Activated CD4-positive, alpha-beta memory T cell treated with anti-CD3 and anti-CD28 coated beads, Interleukin-2, amount 10 ng/mL, durations not matched to agents 7 days and 5 days (primary cell): ENCODE results near the gene ATG10. TPM values are rescaled to one million over a fixed set of nuclear protein-coding genes. Genes with fewer than 3 reads are reported as not detected.

Experiments used
- CTCF ChIA-PET: fragments of 350-600 bp; sonication (Branson Sonifier 250); formaldehyde crosslinking; loops from one replicate; lab custom pipeline; 2021; ENCODE audit warnings: antibody characterized with exemption, inconsistent platforms; lab: Charles Lee
- POLR2A ChIA-PET: fragments of 350-600 bp; sonication (Branson Sonifier 250); formaldehyde crosslinking; loops from one replicate; lab custom pipeline; 2021; ENCODE audit warnings: antibody characterized with exemption; lab: Charles Lee
- DNase-seq: peaks from one replicate; pipeline ENCODE4 v3.0.0-alpha.2; 2020
- H3K27ac Mint-ChIP-seq: one replicate; pipeline ENCODE4 v1.8.0; 2021; ENCODE audit warnings: mild to moderate bottlenecking, mixed read lengths
- H3K27me3 Mint-ChIP-seq: one replicate; pipeline ENCODE4 v1.8.0; 2021; ENCODE audit warnings: mixed read lengths
- H3K36me3 Mint-ChIP-seq: one replicate; pipeline ENCODE4 v1.8.0; 2021; ENCODE audit warnings: low read depth, mixed read lengths
- H3K4me1 Mint-ChIP-seq: one replicate; pipeline ENCODE4 v1.8.0; 2021; ENCODE audit warnings: mixed read lengths
- H3K4me3 Mint-ChIP-seq: one replicate; pipeline ENCODE4 v1.8.0; 2021; ENCODE audit warnings: mild to moderate bottlenecking, mixed read lengths
- H3K9me3 Mint-ChIP-seq: one replicate; pipeline ENCODE4 v1.8.0; 2021; ENCODE audit warnings: mixed read lengths
- total RNA-seq, 2 experiments: library from RNA; stranded (reverse); gene quantifications; one replicate each; pipeline ENCODE4 v1.2.3, GENCODE V29; 2021

The ATG10 gene
- total RNA-seq, 2 experiments from 2014 or later: 9.0 to 10.5 TPM

- CTCF ChIA-PET: no interaction called here
- Mint-ChIP-seq H3K9me3 (peaks cover 2% of the 10 kb centered on the region), H3K36me3 (no peaks in the 10 kb centered on the region), H3K27ac (no peak overlapping the region), H3K4me3 (no peak overlapping the region), H3K4me1 (peaks cover 5% of the 10 kb centered on the region), H3K27me3 (no peaks in the 10 kb centered on the region)
- POLR2A ChIA-PET: no interaction called here
- no peak for DNase-seq
Observed at GRCh38 chr5:82295959-82296531, 324.2 kb downstream of the ATG10 start.

GRCh38 chr5:82296929-82297328, 325.1 kb downstream of the ATG10 start:
- Mint-ChIP-seq H3K27me3 (no peaks in the 10 kb centered on the region), H3K27ac (no peak overlapping the region), H3K4me1 (peaks cover 5% of the 10 kb centered on the region), H3K4me3 (no peak overlapping the region), H3K36me3 (no peaks in the 10 kb centered on the region), H3K9me3 (peaks cover 2% of the 10 kb centered on the region)
- POLR2A ChIA-PET: no interaction called here
- CTCF ChIA-PET: no interaction called here
- no peak for DNase-seq

DNA sequence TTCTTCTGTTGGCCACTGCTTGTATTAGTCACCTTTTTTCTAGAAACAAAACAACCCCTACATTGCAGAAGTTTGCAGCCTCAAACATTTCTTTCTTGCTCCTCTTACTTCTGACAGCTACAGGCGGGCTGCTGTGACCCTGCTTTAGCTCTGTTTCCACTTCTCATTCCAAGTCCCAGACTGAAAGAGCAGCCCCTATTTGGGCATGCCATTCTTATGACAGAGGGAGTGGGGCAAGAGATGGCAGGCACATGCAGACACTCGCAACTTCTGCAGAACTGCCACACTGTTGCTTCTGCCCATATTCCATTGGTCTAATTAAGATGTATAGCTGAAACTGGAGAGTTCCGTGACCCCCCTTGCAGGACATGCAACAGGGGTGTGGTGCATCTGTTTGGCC, 325.9 kb downstream of the ATG10 start:
- Mint-ChIP-seq H3K36me3 (no peaks in the 10 kb centered on the region), H3K27me3 (no peaks in the 10 kb centered on the region), H3K4me3 (no peak overlapping the region), H3K9me3 (peaks cover 2% of the 10 kb centered on the region), H3K4me1 (peaks cover 5% of the 10 kb centered on the region), H3K27ac (no peak overlapping the region)
- ChIA-PET CTCF (no interaction called here), POLR2A (no interaction called here)
- DNase-seq: no peak

DNA sequence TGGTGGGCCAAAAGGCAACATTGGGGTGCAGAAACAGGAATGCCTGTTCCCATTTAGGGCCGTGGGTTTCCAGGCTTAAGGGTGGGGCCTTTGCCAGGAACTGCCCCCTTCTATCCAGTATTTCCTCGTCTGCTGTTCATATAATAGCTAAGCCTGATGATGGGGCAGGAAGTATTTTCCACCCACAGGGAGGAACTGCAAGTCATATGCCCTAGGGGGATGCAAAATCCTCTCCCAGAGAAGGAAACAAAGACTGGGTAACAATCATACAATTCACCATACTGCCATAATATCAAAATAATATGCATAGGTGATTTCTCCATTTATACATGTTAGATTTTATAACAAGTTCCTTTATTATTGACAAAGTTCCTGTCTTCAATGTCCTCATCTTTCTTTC, 326.8 kb downstream of the ATG10 start:
- no peak overlapping the region for H3K4me3 Mint-ChIP-seq
- H3K27me3 Mint-ChIP-seq: no peaks in the 10 kb centered on the region
- H3K9me3 Mint-ChIP-seq: peaks cover 2% of the 10 kb centered on the region
- ChIA-PET POLR2A (no interaction called here), CTCF (no interaction called here)
- no peak overlapping the region for H3K27ac Mint-ChIP-seq
- H3K36me3 Mint-ChIP-seq: no peaks in the 10 kb centered on the region
- H3K4me1 Mint-ChIP-seq: peaks cover 5% of the 10 kb centered on the region
- no peak for DNase-seq

- CTCF ChIA-PET: no interaction called here
- Mint-ChIP-seq H3K9me3 (peaks cover 2% of the 10 kb centered on the region), H3K27me3 (no peaks in the 10 kb centered on the region), H3K27ac (no peak overlapping the region), H3K4me1 (peaks cover 4% of the 10 kb centered on the region), H3K36me3 (no peaks in the 10 kb centered on the region), H3K4me3 (no peak overlapping the region)
- POLR2A ChIA-PET: no interaction called here
- no peak for DNase-seq
Observed at GRCh38 chr5:82301190-82301589, 329.4 kb downstream of the ATG10 start.

Other genes with a start within 250 kb of the ATG10 start
- gene SSBP2, start 220.9 kb upstream of the ATG10 start, total RNA-seq: 10 to 100 TPM; 28.1 to 30.3 TPM